ENCODE measurements around the gene MYBPH.

The MYBPH gene

GRCh38 chr1:203146042-203146369 is 29.6 kb downstream of the MYBPH start:
- DNase-seq = no peak

GRCh38 chr1:203145321-203146041 is 30.1 kb downstream of the MYBPH start:
- DNase-seq = no peak

- DNase-seq = no peak
Measured at GRCh38 chr1:203144661-203145060, 31.0 kb downstream of the MYBPH start.

- no peak for DNase-seq
Measured at GRCh38 chr1:203143641-203144040, 32.0 kb downstream of the MYBPH start.

DNA sequence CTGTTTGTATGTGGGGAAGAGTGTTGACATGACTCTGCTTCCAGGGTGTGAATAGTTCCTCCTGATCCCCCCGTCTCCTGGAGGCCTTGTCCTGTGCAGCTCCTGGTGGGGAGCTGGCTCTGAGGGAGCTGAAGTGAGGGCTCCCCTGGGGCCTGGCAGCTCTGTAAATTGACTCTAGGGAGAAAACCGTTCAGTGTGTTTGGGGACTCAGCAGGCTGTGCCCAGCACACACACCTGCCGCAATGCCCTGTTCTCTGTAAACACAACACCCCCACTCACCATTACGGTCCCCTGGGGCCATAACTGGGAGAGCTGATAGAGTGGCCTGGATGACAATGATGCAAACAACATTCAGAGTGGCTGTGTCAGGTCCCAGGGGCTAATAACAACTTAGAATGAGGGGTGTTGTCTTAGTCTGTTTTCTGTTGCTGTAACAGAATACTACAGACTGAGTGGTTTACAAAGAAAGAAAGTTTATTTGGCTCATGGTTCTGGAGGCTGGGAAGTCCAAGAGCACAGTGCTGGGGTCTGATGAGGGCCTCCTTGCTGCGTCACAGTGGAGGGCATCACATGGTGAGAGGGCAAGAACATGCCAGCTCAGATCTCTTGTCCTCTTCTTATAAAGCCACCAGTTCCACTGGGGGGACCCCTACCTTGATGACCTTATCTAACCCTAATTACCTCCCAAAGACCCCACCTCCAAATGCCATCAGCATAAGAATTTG is 32.8 kb downstream of the MYBPH start:
- DNase-seq = no peak

GRCh38 chr1:203142124-203142523 is 33.5 kb downstream of the MYBPH start:
- DNase-seq = no peak

DNA sequence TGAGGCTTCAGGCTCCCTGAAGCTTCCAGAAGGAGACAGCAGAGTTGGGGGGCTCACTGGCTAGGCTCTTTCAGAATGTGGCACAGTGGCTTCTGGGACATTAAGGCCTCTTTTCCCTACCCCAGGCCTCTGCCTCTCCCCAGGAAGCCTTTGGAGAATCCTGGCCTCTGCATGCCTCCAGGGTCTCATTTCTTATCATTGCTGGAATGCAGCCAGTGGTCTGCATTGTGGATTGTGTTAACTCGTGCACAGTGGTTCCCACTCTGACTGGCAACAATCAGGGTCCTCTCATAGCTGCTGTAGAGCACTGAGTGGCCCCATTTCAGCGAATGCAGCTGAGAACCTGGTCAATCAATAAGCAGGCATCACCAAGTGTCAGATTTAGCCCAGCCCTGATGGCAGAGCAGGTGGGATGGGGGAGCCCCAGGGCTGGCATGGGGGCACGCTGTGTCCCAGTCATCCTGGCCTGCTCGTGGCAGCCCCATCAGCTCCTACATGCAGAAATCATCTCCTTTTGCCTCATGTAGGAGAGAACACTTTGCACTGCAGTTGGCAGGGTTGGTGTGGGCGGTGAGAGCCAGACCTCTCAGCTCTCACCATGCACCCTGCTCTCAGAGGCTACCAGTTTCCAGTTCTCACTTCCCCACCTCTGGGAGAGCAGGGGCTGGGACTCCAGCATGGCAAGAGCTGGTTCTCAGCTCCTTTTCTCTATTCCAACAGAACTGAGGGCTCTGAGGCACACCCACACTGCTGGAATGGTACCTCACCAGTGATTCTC is 34.7 kb downstream of the MYBPH start:
- DNase-seq = no peak

DNA sequence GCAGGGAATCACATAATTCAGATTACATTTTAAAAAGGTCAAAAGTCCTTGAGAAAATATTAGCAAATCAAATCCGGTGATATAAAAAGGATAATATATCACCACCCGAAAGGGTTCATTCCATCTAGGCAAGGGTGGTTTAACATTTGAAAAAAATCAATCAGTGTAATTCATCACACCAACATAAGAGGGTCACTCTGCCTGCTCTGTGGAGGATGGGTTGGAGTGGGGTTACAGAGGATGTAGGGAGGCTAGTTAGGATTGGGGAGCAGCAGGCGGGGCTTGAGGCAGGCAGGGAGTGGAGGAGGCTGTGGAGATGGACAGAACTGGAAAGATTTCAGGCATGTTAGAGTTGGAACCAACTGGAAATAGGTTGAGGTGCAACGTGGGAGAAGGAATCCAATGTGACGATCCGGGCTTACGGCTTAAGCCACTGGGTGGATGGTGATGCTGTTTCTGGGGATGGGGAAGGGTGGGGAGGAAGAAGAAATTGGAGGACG is 35.6 kb downstream of the MYBPH start:
- no peak for DNase-seq

GRCh38 chr1:203138066-203138465 is 37.6 kb downstream of the MYBPH start:
- no peak for DNase-seq

DNA sequence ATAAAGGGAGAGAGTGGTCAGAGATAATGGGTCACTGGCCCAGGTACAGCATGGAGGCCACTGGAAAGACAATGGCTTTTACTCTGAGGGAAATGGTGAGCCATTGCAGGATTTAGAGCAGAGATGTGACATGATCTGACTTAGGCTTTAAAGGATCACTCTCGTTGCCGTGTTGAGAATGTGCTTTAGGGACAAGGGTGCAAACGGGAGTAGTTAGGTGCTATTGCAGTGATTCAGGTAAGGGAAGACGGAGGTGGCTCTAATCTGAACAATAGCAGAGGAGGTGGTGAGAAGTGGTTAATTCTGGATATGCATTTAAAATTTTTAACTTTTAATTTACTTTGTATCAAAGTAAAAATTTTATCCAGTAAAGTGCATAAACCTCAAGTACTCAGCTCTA is 38.3 kb downstream of the MYBPH start:
- DNase-seq = no peak

GRCh38 chr1:203136409-203137042 is 39.1 kb downstream of the MYBPH start:
- DNase-seq = no peak

DNA sequence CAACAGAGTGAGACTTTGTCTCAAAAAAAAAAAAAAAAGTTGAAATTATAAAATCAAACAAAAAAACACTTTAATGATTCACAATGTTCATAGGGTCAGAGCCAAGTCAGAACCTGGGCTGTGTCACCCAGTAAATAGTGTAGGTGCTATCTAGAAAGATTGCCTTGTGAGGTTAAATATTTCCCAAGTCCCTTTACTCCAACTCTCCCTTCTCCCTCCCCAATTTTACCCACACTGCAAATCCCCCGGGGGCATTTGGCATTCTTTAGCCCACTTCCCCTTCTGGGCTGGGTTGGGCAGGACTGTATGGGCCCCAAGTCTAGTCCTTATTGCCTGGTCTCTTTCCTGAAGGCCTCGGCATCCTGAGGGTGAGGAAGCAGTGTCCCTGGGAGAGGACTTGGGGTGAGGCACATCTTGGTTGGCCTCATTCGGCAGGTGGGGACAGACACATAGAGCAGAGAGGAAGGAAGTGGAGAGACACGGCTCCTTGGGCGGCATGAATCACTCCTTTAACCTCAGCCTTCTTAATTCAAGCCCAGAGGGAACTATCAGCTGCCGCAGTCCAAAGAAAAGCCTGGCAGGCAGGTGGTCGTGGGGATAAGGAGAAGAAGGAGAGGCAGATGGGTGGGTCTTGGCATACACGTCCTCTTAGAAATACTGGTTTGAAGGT is 39.9 kb downstream of the MYBPH start:
- DNase-seq = no peak

DNA sequence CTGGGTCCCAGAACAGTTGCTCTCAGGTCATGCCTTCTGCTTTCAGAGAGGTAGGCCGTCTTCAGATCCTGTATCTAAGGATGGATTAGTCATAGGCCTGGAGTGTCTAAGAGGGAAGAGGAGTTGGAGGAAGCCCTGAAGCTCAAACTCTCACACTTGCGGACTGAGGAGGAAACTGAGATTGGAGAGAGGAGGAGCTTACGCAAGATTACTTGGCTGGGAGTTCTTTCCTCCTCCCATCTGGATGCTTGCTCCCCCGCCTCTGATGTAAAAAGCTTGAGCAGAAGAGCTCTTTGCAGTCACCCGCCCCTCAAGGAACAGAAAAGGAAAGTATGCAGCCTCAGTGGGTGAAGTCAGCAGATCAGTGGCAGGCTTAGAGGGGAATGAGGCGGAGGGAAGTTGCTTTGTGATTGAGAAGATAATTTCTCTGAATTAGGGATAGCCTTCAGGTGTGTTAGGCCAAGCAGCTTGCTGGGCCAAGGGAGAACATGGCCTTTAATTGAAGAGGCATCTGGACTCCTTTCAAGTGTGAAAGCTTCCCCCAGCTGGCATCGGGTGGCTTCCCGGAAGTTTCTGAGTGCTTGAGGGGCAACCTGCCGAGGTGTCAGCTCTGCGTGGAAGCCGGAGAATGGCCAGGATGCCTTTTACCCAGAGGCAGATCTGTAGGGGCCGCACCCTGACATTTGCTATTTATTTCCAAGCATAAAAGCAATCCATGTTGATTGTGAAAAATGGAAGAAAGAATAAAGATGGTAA is 41.5 kb downstream of the MYBPH start:
- no peak for DNase-seq

- no peak for DNase-seq
Measured at GRCh38 chr1:203131548-203132200, 44.0 kb downstream of the MYBPH start.

- DNase-seq = no peak
Measured at GRCh38 chr1:203130358-203130985, 45.2 kb downstream of the MYBPH start.

GRCh38 chr1:203129501-203130231 is 46.0 kb downstream of the MYBPH start:
- DNase-seq = no peak

- no peak for DNase-seq
Measured at GRCh38 chr1:203128716-203129500, 46.7 kb downstream of the MYBPH start.

DNA sequence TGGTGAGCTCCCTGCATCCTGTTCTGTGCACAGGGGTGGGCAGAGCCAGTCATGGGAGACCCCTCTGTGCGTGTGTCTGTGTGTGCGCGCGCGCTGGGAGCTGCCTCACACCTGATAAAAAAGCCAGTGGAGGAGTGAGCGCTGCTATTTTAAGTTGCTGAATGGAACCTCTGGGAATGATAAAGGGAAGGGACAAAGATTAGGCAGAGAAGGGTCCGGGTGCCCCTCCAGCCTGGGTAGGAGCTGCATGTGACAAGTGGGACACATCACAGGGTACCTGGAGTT is 47.3 kb downstream of the MYBPH start:
- no peak for DNase-seq

DNA sequence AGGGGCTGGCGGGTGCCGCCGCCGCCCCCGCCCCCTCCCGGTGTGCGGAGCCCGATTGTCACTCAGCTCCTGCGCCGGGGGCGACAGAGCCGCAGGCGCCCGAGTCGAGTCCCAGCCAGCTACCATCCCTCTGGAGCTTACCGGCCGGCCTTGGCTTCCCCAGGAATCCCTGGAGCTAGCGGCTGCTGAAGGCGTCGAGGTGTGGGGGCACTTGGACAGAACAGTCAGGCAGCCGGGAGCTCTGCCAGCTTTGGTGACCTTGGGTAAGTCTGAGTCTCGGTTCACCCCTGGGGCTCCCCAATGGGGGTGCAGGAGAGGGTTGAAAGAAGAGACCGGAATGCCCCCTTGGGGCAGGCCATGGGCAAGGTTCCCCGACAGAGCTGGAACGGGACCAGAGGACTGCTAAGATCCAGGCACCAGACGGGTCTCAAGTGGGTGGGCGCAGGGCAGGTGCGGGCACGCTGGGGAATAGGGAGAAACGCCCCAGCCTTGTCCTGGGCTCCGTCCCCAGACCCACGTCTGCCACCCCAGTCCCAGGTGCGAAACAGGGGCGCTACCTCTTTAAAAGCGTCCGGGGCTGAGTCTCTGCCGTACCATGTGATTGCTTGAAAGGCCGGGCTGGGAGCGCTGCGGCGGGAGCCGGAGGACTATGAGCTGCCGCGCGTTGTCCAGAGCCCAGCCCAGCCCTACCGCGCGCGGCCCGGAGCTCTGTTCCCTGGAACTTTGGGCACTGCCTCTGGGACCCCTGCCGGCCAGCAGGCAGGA is 47.8 kb downstream of the MYBPH start, which contains the start of gene ADORA1:
ADORA1 (plus strand) TSS at position 61 of the 765 bp plus-strand sequence. CDS start 1,116 bp downstream, outside the sequence.
- no peak for DNase-seq
